ENCODE results near the gene EYS.

Gene EYS

GRCh38 chr6:64589961-64590360, 1117.1 kb downstream of the EYS start:
- no peak overlapping the region for H3K4me3 ChIP-seq (ENCODE audit: low read depth, low read length)
- no peak for TF ChIP-seq CTCF (IDR thresholded peaks at IDR 0.05; ENCODE audit: low read depth, low read length)

GRCh38 chr6:64580346-64580745, 1126.7 kb downstream of the EYS start:
- no peak for TF ChIP-seq CTCF (IDR thresholded peaks at IDR 0.05; ENCODE audit: low read depth, low read length)
- H3K4me3 ChIP-seq (ENCODE audit: low read depth, low read length) = no peak overlapping the region

- no peak overlapping the region for H3K4me3 ChIP-seq (ENCODE audit: low read depth, low read length)
- no peak for TF ChIP-seq CTCF (IDR thresholded peaks at IDR 0.05; ENCODE audit: low read depth, low read length)
Measured at GRCh38 chr6:64553249-64553786, 1153.7 kb downstream of the EYS start.

GRCh38 chr6:64547594-64548268, 1159.3 kb downstream of the EYS start:
- no peak for TF ChIP-seq CTCF (IDR thresholded peaks at IDR 0.05; ENCODE audit: low read depth, low read length)

GRCh38 chr6:64539917-64540316, 1167.1 kb downstream of the EYS start:
- no peak overlapping the region for H3K4me3 ChIP-seq (ENCODE audit: low read depth, low read length)
- no peak for TF ChIP-seq CTCF (IDR thresholded peaks at IDR 0.05; ENCODE audit: low read depth, low read length)

More at GRCh38 chr6:64547594-64548268, 1159.3 kb downstream of the EYS start:
- no peak overlapping the region for H3K4me3 ChIP-seq (ENCODE audit: low read depth, low read length)

GRCh38 chr6:64538722-64539121, 1168.3 kb downstream of the EYS start:
- no peak overlapping the region for H3K4me3 ChIP-seq (ENCODE audit: low read depth, low read length)
- no peak for TF ChIP-seq CTCF (IDR thresholded peaks at IDR 0.05; ENCODE audit: low read depth, low read length)

GRCh38 chr6:64527899-64528298, 1179.1 kb downstream of the EYS start:
- no peak overlapping the region for H3K4me3 ChIP-seq (ENCODE audit: low read depth, low read length)
- no peak for TF ChIP-seq CTCF (IDR thresholded peaks at IDR 0.05; ENCODE audit: low read depth, low read length)
